HG03139 (cell line): ENCODE measurements around the gene TMEM163.
"Not testable (repeated sequence)": the region's sequence is repeated elsewhere in the genome, so short reads cannot be mapped to it uniquely, and the experiment has no call there.

Experiments used
- ATAC-seq: cut with Tn5 transposase; IDR thresholded peaks from one replicate; pipeline ENCODE4 v1.9.1; 2021; ENCODE audit not compliant: unreplicated experiment

TMEM163 gene

GRCh38 chr2:134623046-134623445 is 95.8 kb downstream of the TMEM163 start:
- no peak for ATAC-seq

GRCh38 chr2:134621939-134622705 is 96.7 kb downstream of the TMEM163 start:
- no peak for ATAC-seq

- no peak for ATAC-seq
These were observed 99.5 kb downstream of the TMEM163 start for GRCh38 chr2:134619250-134619649.

DNA sequence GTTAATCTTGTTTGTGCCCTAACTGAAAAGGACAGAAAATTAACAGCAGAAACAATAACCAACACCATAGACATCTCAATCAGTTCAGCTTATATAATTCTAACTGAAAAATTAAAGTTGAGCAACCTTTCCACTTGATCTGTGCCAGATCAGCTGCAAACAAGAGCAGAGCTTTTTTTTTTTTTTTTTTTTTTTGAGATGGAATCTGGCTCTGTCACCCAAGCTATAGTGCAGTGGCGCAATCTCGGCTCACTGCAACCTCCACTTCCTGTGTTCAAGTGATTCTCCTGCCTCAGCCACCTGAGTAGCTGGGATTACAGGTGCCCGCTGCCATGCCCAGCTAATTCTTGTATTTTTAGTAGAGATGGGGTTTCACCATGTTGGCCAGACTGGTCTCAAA is 103.3 kb downstream of the TMEM163 start:
- not testable (repeated sequence) for ATAC-seq

GRCh38 chr2:134611316-134611715 is 107.5 kb downstream of the TMEM163 start:
- no peak for ATAC-seq

GRCh38 chr2:134610871-134611270 is 107.9 kb downstream of the TMEM163 start:
- ATAC-seq: no peak

GRCh38 chr2:134609924-134610513 is 108.8 kb downstream of the TMEM163 start:
- no peak for ATAC-seq

DNA sequence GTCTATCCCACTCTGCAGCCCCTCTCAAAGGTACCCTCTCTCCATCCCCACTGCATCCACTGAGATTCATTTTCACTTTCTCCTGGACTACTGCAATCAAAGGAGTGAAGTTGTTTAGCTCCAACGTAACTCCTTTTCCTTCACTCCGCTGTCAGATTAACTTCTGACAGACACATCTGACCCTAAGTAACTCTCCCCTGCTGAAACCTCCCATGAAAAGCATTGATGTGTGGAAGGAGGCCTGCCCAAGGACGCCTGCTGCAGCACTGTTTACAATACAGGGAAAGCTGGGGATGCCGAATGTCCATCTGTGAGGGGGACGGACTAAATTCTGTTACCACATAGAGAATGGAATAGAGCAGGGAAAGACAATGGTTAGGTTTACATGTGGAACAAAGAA is 114.8 kb downstream of the TMEM163 start:
- no peak for ATAC-seq

- no peak for ATAC-seq
These were observed 116.1 kb downstream of the TMEM163 start for GRCh38 chr2:134602666-134603065.

DNA sequence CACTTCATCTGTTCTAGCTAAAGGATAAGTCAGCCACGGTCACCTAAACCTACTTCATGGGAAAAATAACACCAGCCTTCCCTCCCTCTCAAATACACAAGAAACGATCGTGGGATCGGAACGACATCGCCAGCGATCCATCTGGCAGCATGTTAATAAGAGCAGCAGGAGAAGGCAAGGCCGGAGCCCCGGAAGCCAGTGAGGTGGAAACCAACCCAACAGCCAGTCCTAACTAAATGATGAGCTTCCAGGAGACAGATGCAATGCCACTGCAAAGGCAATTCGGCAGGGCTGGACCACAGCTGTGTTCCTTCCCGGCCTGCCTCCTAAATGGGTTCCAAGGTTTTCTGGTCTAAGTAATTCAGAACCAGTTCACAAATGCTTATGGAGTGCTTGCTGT is 117.5 kb downstream of the TMEM163 start:
- ATAC-seq: no peak

DNA sequence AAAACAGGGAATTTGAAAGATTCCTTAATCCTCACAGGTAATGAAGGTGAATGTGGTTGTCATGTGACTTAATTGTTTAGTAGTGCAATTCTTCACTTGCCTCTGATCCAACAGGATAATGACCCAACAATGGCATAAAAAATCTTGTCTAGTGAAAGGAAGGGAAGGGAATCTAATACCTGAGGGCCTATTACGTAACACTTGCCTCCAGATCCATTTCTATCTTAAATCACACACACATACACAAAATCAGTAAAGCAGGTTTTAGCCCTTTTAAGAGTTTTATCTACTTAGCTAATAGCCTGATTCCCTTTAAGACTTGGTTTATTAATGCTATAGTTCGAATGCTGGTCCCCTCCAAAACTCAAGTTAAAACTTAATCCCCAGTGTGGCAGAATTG is 118.6 kb downstream of the TMEM163 start:
- ATAC-seq: no peak

- ATAC-seq: no peak
These were observed 119.6 kb downstream of the TMEM163 start for GRCh38 chr2:134599236-134599635.

GRCh38 chr2:134594399-134594798 is 124.4 kb downstream of the TMEM163 start:
- ATAC-seq: no peak

GRCh38 chr2:134593519-134593918 is 125.3 kb downstream of the TMEM163 start:
- no peak for ATAC-seq

- no peak for ATAC-seq
These were observed 126.4 kb downstream of the TMEM163 start for GRCh38 chr2:134592377-134592776.

GRCh38 chr2:134591526-134591925 is 127.3 kb downstream of the TMEM163 start:
- ATAC-seq: no peak

GRCh38 chr2:134590679-134591078 is 128.1 kb downstream of the TMEM163 start:
- ATAC-seq: no peak

- ATAC-seq: not testable (repeated sequence)
These were observed 129.4 kb downstream of the TMEM163 start for GRCh38 chr2:134589171-134590083.

DNA sequence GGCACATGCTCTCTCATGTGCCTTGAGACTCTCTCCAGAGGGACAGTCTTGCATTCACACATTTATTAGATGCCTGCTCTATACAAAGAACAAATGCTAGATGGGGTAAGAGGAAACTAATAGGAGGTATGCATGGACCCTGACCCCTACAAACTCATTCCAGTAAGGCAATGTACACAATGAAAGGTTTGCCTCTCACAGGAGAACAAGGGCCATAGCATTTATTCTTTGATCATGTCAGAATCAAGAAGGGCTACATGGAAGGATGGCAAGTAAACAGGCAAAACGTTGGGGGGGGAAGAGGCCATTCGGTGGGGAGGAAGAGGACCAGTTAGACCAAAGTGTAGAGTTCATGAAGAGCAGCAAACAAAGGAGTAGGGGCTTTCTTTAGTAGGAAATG is 130.2 kb downstream of the TMEM163 start:
- no peak for ATAC-seq

- ATAC-seq: no peak
These were observed 132.4 kb downstream of the TMEM163 start for GRCh38 chr2:134586326-134586965.

- no peak for ATAC-seq
These were observed 134.7 kb downstream of the TMEM163 start for GRCh38 chr2:134583997-134584520.
